ENCODE measurements around the gene BANP.
"Not testable (repeated sequence)": the region's sequence is repeated elsewhere in the genome, so short reads cannot be mapped to it uniquely, and the experiment has no call there.

GRCh38 chr16:87909203-87909935 lies 41.9 kb upstream of the BANP start:
- not testable (repeated sequence) for TF ChIP-seq FOXM1 (IDR thresholded peaks at IDR 0.05; ENCODE audit: borderline replicate concordance); TARDBP (IDR thresholded peaks at IDR 0.05); SUZ12 (IDR thresholded peaks at IDR 0.05); ELF4 (IDR thresholded peaks at IDR 0.05); ZNF384 (IDR thresholded peaks at IDR 0.05); FOXK2 (IDR thresholded peaks at IDR 0.05)

Data from HEK293T (cell line).